Neural crest cell (in vitro differentiated cells): Measurements from ENCODE around the gene RPS27L. TPM values are rescaled to one million over a fixed set of nuclear protein-coding genes. Genes with fewer than 3 reads are reported as not detected.
A peak's percentile ranks its signal among the peaks of the same experiment; 100 is the strongest.

Source experiments
- DNase-seq: peaks from one replicate; pipeline ENCODE4 v3.0.0; 2021; ENCODE audit warnings: low read depth, mixed read lengths, low spot score
- H3K27ac Mint-ChIP-seq: one replicate; pipeline ENCODE4 v1.8.0; 2021; ENCODE audit warnings: mild to moderate bottlenecking, mixed read lengths; ENCODE audit not compliant: unreplicated experiment
- H3K27me3 Mint-ChIP-seq: 2 replicates; pipeline ENCODE4 v1.8.0; 2021; ENCODE audit warnings: low read depth, mild to moderate bottlenecking, mixed read lengths
- H3K36me3 Mint-ChIP-seq: 2 replicates; pipeline ENCODE4 v1.8.0; 2021; ENCODE audit warnings: low read depth, mild to moderate bottlenecking, mixed read lengths
- H3K4me1 Mint-ChIP-seq: 2 replicates; pipeline ENCODE4 v1.8.0; 2021; ENCODE audit warnings: mixed read lengths
- H3K4me3 Mint-ChIP-seq: one replicate; pipeline ENCODE4 v1.8.0; 2021; ENCODE audit warnings: mild to moderate bottlenecking, mixed read lengths
- H3K9me3 Mint-ChIP-seq: 2 replicates; pipeline ENCODE4 v1.8.0; 2021; ENCODE audit warnings: mixed read lengths
- total RNA-seq: library from RNA; stranded (reverse); gene quantifications from 2 replicates; pipeline ENCODE4 v1.2.1, GENCODE V29; 2021
- TF ChIP-seq, protein P1 (sequence below): fragments of 200-600 bp; sonication (generic); conservative IDR thresholded peaks from 2 replicates; pipeline ENCODE4 v1.5.0; 2021; ENCODE audit warnings: antibody characterized with exemption, mild to moderate bottlenecking

RPS27L gene
- total RNA-seq, 1 donor from 2014 or later, result 86.6 TPM

DNA sequence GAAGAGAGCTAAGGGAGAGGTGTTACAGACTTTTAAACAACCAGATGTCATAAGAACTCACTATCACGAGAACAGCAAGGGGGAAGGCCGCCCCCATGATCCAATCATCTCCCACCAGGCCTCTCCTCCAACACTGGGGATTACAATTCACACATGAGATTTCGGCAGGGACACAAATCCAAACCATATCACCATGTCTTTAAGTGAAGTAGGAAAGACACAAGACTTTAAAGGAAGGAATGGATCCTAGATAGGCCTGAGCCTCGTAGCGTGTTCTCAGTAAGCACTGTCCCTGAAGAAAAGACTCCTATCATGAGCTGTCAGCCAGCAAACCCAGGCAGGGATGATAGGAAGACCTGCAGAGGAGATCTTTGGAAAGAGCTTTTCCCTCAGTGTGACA lies 15.1 kb upstream of the RPS27L start:
- Mint-ChIP-seq H3K27ac (peak overlapping the region; percentile 57), H3K9me3 (no peaks in the 10 kb centered on the region), H3K4me3 (no peak overlapping the region), H3K4me1 (peaks cover 12% of the 10 kb centered on the region), H3K36me3 (no peaks in the 10 kb centered on the region), H3K27me3 (no peaks in the 10 kb centered on the region)
- DNase-seq, result no peak
- TF ChIP-seq, protein P1, sequence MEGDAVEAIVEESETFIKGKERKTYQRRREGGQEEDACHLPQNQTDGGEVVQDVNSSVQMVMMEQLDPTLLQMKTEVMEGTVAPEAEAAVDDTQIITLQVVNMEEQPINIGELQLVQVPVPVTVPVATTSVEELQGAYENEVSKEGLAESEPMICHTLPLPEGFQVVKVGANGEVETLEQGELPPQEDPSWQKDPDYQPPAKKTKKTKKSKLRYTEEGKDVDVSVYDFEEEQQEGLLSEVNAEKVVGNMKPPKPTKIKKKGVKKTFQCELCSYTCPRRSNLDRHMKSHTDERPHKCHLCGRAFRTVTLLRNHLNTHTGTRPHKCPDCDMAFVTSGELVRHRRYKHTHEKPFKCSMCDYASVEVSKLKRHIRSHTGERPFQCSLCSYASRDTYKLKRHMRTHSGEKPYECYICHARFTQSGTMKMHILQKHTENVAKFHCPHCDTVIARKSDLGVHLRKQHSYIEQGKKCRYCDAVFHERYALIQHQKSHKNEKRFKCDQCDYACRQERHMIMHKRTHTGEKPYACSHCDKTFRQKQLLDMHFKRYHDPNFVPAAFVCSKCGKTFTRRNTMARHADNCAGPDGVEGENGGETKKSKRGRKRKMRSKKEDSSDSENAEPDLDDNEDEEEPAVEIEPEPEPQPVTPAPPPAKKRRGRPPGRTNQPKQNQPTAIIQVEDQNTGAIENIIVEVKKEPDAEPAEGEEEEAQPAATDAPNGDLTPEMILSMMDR, result no peak

- Mint-ChIP-seq H3K27ac (no peak overlapping the region), H3K9me3 (no peaks in the 10 kb centered on the region)
These were observed 12.5 kb upstream of the RPS27L start for GRCh38 chr15:63169788-63170187.

GRCh38 chr15:63166219-63166618 lies 8.9 kb upstream of the RPS27L start:
- Mint-ChIP-seq H3K4me3 (no peak overlapping the region), H3K36me3 (no peaks in the 10 kb centered on the region), H3K9me3 (no peaks in the 10 kb centered on the region), H3K4me1 (peaks cover 3% of the 10 kb centered on the region), H3K27ac (no peak overlapping the region), H3K27me3 (no peaks in the 10 kb centered on the region)
- no peak for DNase-seq
- TF ChIP-seq, protein P1, result no peak

More at GRCh38 chr15:63169788-63170187, 12.5 kb upstream of the RPS27L start:
- no peak overlapping the region for H3K4me3 Mint-ChIP-seq
- no peaks in the 10 kb centered on the region for H3K27me3 Mint-ChIP-seq
- no peak for DNase-seq
- peaks cover 12% of the 10 kb centered on the region for H3K4me1 Mint-ChIP-seq
- TF ChIP-seq, protein P1, result no peak
- H3K36me3 Mint-ChIP-seq, result no peaks in the 10 kb centered on the region

DNA sequence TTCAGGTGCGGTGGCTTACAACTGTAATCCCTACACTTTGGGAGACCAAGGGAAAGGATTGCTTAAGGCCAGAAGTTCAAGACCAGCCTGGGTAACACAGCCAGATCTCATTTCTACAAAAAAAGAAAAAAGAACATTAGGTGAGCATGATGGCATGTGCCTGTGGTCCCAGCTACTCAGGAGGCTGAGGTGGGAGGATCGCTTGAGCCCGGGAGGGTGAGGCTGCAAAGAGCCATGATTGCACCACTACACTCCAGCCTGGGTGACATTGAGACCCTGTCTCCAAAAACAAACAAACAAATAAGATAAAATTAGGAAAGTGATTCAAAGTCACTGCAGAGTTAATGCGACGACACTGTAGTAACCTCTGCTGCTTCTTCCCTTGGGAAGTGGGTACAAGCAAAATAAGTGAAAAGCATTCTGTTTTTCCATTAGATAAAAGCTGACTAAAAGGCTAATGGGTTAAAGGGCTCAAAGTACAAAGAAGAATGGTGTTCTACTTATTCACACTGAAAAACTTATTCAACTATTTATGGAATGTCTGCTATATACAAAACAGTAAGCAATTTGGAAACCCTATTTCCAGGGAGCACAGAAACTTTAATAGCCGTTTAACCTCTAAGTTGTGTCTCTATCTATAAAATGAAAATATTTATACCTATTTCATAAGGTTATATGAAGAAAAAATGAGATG lies 8.0 kb upstream of the RPS27L start:
- TF ChIP-seq, protein P1, result no peak
- Mint-ChIP-seq H3K9me3 (no peaks in the 10 kb centered on the region), H3K36me3 (no peaks in the 10 kb centered on the region), H3K4me3 (no peak overlapping the region), H3K27ac (no peak overlapping the region), H3K4me1 (peaks cover 3% of the 10 kb centered on the region), H3K27me3 (no peaks in the 10 kb centered on the region)
- DNase-seq, result no peak

- peaks cover 5% of the 10 kb centered on the region for H3K4me1 Mint-ChIP-seq
- no peak for DNase-seq
- no peaks in the 10 kb centered on the region for H3K27me3 Mint-ChIP-seq
- no peaks in the 10 kb centered on the region for H3K9me3 Mint-ChIP-seq
- H3K4me3 Mint-ChIP-seq, result peak overlapping the region; percentile 64
- TF ChIP-seq, protein P1, result no peak
- H3K36me3 Mint-ChIP-seq, result no peaks in the 10 kb centered on the region
- peak overlapping the region; percentile 44 for H3K27ac Mint-ChIP-seq
These were observed 5.9 kb upstream of the RPS27L start for GRCh38 chr15:63163217-63163616.
